ENCODE results near the gene ANG. TPM values are rescaled to one million over a fixed set of nuclear protein-coding genes. Genes with fewer than 3 reads are reported as not detected.

Gene ANG
- total and polyA plus RNA-seq, 2 donors (not counting 1 experiment from before 2014, with no cell fraction given) = 1.7 to 2.0 TPM

DNA sequence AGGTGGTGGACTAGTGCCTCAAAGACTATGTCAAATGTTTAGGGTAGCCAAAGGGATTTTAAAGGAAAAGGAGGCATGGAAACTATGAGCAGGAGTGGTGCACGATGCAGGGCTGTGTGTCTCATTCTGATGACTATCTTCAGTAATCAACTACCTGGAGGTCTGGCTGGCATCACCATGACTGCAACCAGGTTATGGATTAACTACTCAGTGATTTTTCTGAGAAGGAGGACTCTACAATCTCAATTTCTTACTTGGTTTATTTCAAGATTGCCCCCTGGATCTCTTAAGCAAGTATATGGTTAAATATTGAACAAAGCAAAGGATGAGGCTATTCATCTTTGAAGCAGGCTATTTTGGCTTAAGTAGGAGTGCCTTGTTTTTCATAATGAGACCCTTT is 38.0 kb downstream of the ANG start:
- H3K36me3 ChIP-seq (replicated peaks in 1 of 2; ENCODE audit: control extremely low read depth in 1 of 2, control insufficient read depth in 1 of 2, extremely low read depth in 1 of 2, insufficient read depth in 2 of 2, low read length in 1 of 2) = no peaks in the 10 kb centered on the region
- peaks cover 24% of the 10 kb centered on the region for H3K27me3 Mint-ChIP-seq
- POLR2A ChIA-PET = interaction anchor here (0.6 kb wide), 1 partner anchor 20 kb away, joined by 3 read pairs; no protein-coding TSS in a partner anchor
- WGBS (ENCODE audit: insufficient coverage) = no CpG with 5 or more reads among the region's 1 CpG
- peaks cover 0 to 3% (median 0%) of the 10 kb centered on the region in 4 experiments for H3K27me3 ChIP-seq (replicated peaks in 1 of 4; ENCODE audit: control extremely low read depth in 1 of 4, control insufficient read depth in 3 of 4, insufficient read depth in 4 of 4, low read length in 3 of 4)
- peak overlapping the region; percentile 58 for H3K4me3 Mint-ChIP-seq
- H3K4me2 ChIP-seq (replicated peaks; ENCODE audit: low read depth, low read length, poor library complexity, severe bottlenecking) = peak overlapping the region; percentile 27
- no peak overlapping the region for H3K9ac ChIP-seq (ENCODE audit: low read length)
- peak overlapping the region; percentile 52 for H2AFZ ChIP-seq (ENCODE audit: insufficient read depth, low read depth, low read length, poor library complexity, severe bottlenecking)
- H3K9me3 Mint-ChIP-seq (ENCODE audit: insufficient read depth) = peaks cover 4% of the 10 kb centered on the region
- H3K27ac Mint-ChIP-seq = peak overlapping the region; percentile 89
- DNase-seq (no peak), ATAC-seq (ENCODE audit: low read depth) (no peak)
- H3K4me1 ChIP-seq (ENCODE audit: control insufficient read depth in 2 of 2, insufficient read depth in 2 of 2, low read length in 2 of 2) = peaks cover 16 to 31% of the 10 kb centered on the region in 2 donors
- H3K4me3 ChIP-seq (ENCODE audit: control extremely low read depth in 1 of 5, extremely low read depth in 1 of 5, insufficient read depth in 1 of 5, low read depth in 2 of 5, low read length in 4 of 5) = no peak overlapping the region
- no peaks in the 10 kb centered on the region for H3K79me2 ChIP-seq (ENCODE audit: control insufficient read depth, insufficient read depth, low read length)
- peaks cover 0 to 15% (median 0%) of the 10 kb centered on the region in 3 donors for H3K9me3 ChIP-seq (ENCODE audit: control extremely low read depth in 1 of 3, control insufficient read depth in 2 of 3, insufficient read depth in 1 of 3, low read length in 2 of 3)
- no peaks in the 10 kb centered on the region for H4K20me1 ChIP-seq (ENCODE audit: control insufficient read depth, insufficient read depth, low read length, poor library complexity, severe bottlenecking)
- H3K27ac ChIP-seq (ENCODE audit: low read length in 2 of 2) = peak overlapping the region in 1 of 2 donors; percentile 56
- CTCF ChIA-PET = interaction anchor here (0.8 to 1.9 kb wide), 3 partner anchors 12 to 131 kb away, joined by 3 to 6 read pairs (median 3); no protein-coding TSS in a partner anchor
- intact Hi-C loops (cut with micrococcal nuclease) = no loop called here
- H3K4me1 Mint-ChIP-seq = peaks cover 33% of the 10 kb centered on the region
- TF ChIP-seq, protein P1, sequence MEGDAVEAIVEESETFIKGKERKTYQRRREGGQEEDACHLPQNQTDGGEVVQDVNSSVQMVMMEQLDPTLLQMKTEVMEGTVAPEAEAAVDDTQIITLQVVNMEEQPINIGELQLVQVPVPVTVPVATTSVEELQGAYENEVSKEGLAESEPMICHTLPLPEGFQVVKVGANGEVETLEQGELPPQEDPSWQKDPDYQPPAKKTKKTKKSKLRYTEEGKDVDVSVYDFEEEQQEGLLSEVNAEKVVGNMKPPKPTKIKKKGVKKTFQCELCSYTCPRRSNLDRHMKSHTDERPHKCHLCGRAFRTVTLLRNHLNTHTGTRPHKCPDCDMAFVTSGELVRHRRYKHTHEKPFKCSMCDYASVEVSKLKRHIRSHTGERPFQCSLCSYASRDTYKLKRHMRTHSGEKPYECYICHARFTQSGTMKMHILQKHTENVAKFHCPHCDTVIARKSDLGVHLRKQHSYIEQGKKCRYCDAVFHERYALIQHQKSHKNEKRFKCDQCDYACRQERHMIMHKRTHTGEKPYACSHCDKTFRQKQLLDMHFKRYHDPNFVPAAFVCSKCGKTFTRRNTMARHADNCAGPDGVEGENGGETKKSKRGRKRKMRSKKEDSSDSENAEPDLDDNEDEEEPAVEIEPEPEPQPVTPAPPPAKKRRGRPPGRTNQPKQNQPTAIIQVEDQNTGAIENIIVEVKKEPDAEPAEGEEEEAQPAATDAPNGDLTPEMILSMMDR (IDR thresholded peaks at IDR 0.05) = no peak
- no peak for TF ChIP-seq EZH2 (IDR thresholded peaks at IDR 0.05; ENCODE audit: borderline replicate concordance, insufficient read depth, low read depth, low read length, poor library complexity, severe bottlenecking)

DNA sequence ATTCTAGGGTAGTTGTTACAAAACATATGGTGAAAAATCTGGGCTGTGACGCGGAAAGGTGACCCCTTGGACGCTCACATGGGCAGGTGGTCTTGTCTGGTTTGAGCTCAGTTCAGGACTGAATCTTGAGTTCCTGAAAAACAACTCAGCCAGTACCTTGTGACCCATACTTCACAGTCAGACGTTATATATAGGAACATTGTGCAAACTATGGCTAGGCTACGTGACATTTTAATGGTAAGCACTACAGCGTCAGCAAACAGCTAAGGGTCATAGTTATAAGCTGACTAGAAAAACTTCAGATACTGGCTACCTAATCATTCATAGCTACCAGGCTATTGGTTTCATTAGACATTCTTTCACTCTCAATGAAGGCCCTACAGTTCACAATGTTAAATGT is 42.3 kb downstream of the ANG start:
- Histone ChIP-seq H3K9me3 (ENCODE audit: control extremely low read depth in 1 of 3, control insufficient read depth in 2 of 3, insufficient read depth in 1 of 3, low read length in 2 of 3) (peaks cover 0 to 6% (median 0%) of the 10 kb centered on the region in 3 donors), H3K4me1 (ENCODE audit: control insufficient read depth in 2 of 2, insufficient read depth in 2 of 2, low read length in 2 of 2) (peaks cover 10 to 26% of the 10 kb centered on the region in 2 donors), H3K79me2 (ENCODE audit: control insufficient read depth, insufficient read depth, low read length) (no peaks in the 10 kb centered on the region), H2AFZ (ENCODE audit: insufficient read depth, low read depth, low read length, poor library complexity, severe bottlenecking) (no peak overlapping the region), H3K9ac (ENCODE audit: low read length) (no peak overlapping the region), H4K20me1 (ENCODE audit: control insufficient read depth, insufficient read depth, low read length, poor library complexity, severe bottlenecking) (no peaks in the 10 kb centered on the region), H3K4me3 (ENCODE audit: control extremely low read depth in 1 of 5, extremely low read depth in 1 of 5, insufficient read depth in 1 of 5, low read depth in 2 of 5, low read length in 4 of 5) (no peak overlapping the region), H3K36me3 (replicated peaks in 1 of 2; ENCODE audit: control extremely low read depth in 1 of 2, control insufficient read depth in 1 of 2, extremely low read depth in 1 of 2, insufficient read depth in 2 of 2, low read length in 1 of 2) (no peaks in the 10 kb centered on the region), H3K4me2 (replicated peaks; ENCODE audit: low read depth, low read length, poor library complexity, severe bottlenecking) (no peak overlapping the region), H3K27me3 (replicated peaks in 1 of 4; ENCODE audit: control extremely low read depth in 1 of 4, control insufficient read depth in 3 of 4, insufficient read depth in 4 of 4, low read length in 3 of 4) (no peaks in the 10 kb centered on the region), H3K27ac (ENCODE audit: low read length in 2 of 2) (no peak overlapping the region)
- no peak for DNase-seq
- no peak overlapping the region for H3K4me3 Mint-ChIP-seq
- H3K9me3 Mint-ChIP-seq (ENCODE audit: insufficient read depth) = peaks cover 4% of the 10 kb centered on the region
- H3K27me3 Mint-ChIP-seq = peaks cover 9% of the 10 kb centered on the region
- intact Hi-C loops (cut with micrococcal nuclease) = no loop called here
- CTCF ChIA-PET = interaction anchor here (1.2 kb wide), 2 partner anchors 11 to 13 kb away, joined by 3 read pairs; no protein-coding TSS in a partner anchor
- peaks cover 35% of the 10 kb centered on the region for H3K4me1 Mint-ChIP-seq
- no peak overlapping the region for H3K27ac Mint-ChIP-seq
- TF ChIP-seq, protein P1 (IDR thresholded peaks at IDR 0.05) = no peak
- no peak for TF ChIP-seq EZH2 (IDR thresholded peaks at IDR 0.05; ENCODE audit: borderline replicate concordance, insufficient read depth, low read depth, low read length, poor library complexity, severe bottlenecking)
- WGBS (ENCODE audit: insufficient coverage) = 70% methylated on average over 2 of the region's 6 CpGs
- no peak for ATAC-seq (ENCODE audit: low read depth)
- POLR2A ChIA-PET = no interaction called here

All from B cell (primary cell).